GM23338 (cell line): Measurements from ENCODE around the gene DIAPH3.

Source experiments
- CREB1 ChIP-seq: fragments of 250-450 bp; sonication (Bioruptor Pico); IDR thresholded peaks from 2 replicates; pipeline ENCODE4 v1.5.0; 2020; ENCODE audit warnings: low read depth, mild to moderate bottlenecking, moderate library complexity
- EZH2 ChIP-seq: fragments of 200-600 bp; sonication (generic); IDR thresholded peaks from one replicate; pipeline ENCODE4 v1.8.0; 2017; ENCODE audit warnings: antibody characterized with exemption, mild to moderate bottlenecking, low read depth; ENCODE audit not compliant: unreplicated experiment
- EZH2phosphoT487 ChIP-seq: fragments of 200-600 bp; sonication (generic); IDR thresholded peaks from one replicate; pipeline ENCODE4 v1.8.1; 2018; ENCODE audit warnings: antibody characterized with exemption; ENCODE audit not compliant: unreplicated experiment
- POLR2AphosphoS5 ChIP-seq: IDR thresholded peaks from 2 replicates; pipeline ENCODE4 v1.6.1; 2016; ENCODE audit warnings: antibody characterized with exemption, low read depth
- REST ChIP-seq: IDR thresholded peaks from one replicate; pipeline ENCODE4 v1.6.1; 2018; ENCODE audit warnings: antibody characterized with exemption; ENCODE audit not compliant: unreplicated experiment
- TF ChIP-seq, protein P1 (sequence below), 2 experiments: fragments of 200-600 bp in 1 of 2; sonication (generic) in 1 of 2; conservative IDR thresholded peaks; 2 replicates each; pipeline versions ENCODE4 v1.5.1 to v1.6.1; 2016 to 2017; ENCODE audit warnings: antibody characterized with exemption in 2 of 2, low read depth in 2 of 2, mild to moderate bottlenecking in 2 of 2, moderate library complexity in 1 of 2
- TF ChIP-seq, protein P2 (sequence below): IDR thresholded peaks from 2 replicates; pipeline ENCODE4 v1.6.1; 2016; ENCODE audit warnings: antibody characterized with exemption

DNA sequence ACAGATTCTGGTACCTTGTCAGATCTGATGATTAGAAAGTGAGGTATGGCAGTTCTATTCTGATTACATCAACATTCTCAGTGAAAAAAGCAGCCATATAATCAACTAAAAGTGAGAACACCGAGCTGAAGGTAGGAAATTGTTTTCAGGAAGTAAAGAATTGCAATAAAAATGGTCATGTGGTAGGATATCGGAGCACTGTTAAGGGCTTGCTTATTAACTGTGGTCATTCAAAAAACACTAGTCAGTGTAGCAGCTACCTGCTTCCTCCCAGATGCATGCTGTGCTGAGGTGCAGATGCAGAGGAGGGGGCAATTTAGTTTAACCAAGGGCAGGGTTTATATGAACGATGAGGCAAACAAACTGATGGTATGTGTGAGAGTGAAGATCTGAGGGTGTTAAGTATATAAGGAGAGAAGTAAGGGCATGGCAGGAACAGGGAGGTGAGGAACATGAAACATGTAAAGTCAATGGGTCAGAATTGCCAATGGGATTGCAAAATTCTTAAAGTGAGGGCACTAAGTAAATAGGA, 111.9 kb downstream of the DIAPH3 start:
- TF ChIP-seq EZH2 = no peak
- TF ChIP-seq, protein P1, sequence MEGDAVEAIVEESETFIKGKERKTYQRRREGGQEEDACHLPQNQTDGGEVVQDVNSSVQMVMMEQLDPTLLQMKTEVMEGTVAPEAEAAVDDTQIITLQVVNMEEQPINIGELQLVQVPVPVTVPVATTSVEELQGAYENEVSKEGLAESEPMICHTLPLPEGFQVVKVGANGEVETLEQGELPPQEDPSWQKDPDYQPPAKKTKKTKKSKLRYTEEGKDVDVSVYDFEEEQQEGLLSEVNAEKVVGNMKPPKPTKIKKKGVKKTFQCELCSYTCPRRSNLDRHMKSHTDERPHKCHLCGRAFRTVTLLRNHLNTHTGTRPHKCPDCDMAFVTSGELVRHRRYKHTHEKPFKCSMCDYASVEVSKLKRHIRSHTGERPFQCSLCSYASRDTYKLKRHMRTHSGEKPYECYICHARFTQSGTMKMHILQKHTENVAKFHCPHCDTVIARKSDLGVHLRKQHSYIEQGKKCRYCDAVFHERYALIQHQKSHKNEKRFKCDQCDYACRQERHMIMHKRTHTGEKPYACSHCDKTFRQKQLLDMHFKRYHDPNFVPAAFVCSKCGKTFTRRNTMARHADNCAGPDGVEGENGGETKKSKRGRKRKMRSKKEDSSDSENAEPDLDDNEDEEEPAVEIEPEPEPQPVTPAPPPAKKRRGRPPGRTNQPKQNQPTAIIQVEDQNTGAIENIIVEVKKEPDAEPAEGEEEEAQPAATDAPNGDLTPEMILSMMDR (conservative IDR thresholded peaks at IDR 0.05; ENCODE audit: low read depth in 2 of 2) = no peak
- no peak for TF ChIP-seq POLR2AphosphoS5
- no peak for TF ChIP-seq EZH2phosphoT487
- no peak for TF ChIP-seq CREB1 (CRISPR knock-in tag)
- TF ChIP-seq, protein P2, sequence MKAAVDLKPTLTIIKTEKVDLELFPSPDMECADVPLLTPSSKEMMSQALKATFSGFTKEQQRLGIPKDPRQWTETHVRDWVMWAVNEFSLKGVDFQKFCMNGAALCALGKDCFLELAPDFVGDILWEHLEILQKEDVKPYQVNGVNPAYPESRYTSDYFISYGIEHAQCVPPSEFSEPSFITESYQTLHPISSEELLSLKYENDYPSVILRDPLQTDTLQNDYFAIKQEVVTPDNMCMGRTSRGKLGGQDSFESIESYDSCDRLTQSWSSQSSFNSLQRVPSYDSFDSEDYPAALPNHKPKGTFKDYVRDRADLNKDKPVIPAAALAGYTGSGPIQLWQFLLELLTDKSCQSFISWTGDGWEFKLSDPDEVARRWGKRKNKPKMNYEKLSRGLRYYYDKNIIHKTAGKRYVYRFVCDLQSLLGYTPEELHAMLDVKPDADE = no peak
- TF ChIP-seq REST = no peak
